Stimulated activated CD8-positive, alpha-beta memory T cell treated with anti-CD3 and anti-CD28 coated beads, Interleukin-15, amount 100 ng/mL, for 24 hours (primary cell): ENCODE measurements around the gene PRUNE2.
"Not testable (repeated sequence)": the region's sequence is repeated elsewhere in the genome, so short reads cannot be mapped to it uniquely, and the experiment has no call there.

Experiments used
- DNase-seq: peaks from one replicate; pipeline ENCODE4 v3.0.0-alpha.2; 2020; ENCODE audit warnings: low read depth

PRUNE2 gene

DNA sequence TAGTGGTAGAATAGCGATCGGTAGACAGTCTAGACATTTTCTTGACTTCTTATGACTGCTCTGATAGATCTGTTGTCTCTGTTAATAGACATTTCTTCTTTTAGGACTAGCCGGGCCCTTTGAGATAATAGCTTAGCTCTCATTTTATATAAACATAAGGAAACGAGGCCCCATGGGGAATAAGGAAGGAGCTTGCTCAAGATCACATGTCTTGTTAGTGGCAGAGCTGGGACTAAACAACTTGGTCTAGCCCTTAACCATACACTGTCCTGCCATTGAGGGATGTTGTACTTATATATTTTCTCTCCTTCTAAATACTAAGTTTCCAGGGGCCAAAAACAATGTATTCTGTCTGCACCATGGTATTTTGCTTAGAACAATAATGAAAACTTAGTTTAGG, 306.9 kb downstream of the PRUNE2 start:
- no peak for DNase-seq

DNA sequence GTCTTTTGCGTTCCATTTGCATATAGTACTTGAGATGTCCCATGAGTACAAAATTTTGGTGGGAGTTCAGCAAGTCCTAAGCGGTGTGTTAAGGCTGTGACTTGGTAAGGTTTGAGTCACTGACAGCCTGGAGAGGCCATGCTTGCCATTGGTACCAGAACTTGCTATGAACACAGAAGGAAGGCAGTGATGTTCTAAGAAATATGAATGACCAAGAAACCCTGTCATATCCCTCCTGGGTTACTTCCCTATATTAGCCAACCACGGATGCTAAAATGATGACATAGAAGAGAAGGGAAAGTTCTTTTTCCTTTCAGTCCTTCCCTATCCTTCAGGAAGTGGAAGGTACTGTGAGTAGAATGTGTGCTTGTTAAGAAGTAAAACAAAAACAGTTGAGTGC, 310.3 kb downstream of the PRUNE2 start:
- DNase-seq: no peak

DNA sequence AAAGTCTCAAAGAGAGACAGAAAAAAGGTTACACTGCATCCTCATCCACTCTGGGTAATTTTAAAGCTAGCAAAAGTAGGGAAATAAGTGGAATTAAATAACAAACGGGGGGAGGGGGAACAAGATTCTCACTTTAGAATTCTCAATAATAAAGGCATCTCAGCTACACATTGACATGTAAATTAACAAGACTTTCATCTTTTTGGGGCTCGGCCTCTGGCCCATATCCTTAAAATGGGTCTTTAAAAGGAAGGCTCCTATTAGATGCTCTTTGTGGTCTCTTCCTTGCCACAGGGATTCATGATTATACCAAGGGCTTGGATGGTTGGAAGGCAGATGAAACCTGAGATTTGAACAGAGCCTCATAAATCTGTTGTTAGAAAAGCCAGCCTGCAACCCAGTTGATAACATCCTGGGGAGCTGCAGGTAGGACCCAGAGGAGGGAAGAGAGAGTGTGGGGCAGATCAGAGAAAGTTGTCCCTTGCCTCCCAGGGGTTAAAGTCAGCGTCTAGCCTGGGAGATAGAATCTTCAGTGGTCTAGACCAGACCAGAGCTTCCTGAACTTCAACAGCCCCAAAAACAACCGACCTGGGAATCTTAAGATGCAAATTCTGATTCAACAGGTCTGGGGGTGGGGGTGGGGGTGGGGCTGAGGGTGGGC, 311.0 kb downstream of the PRUNE2 start:
- DNase-seq: no peak

DNA sequence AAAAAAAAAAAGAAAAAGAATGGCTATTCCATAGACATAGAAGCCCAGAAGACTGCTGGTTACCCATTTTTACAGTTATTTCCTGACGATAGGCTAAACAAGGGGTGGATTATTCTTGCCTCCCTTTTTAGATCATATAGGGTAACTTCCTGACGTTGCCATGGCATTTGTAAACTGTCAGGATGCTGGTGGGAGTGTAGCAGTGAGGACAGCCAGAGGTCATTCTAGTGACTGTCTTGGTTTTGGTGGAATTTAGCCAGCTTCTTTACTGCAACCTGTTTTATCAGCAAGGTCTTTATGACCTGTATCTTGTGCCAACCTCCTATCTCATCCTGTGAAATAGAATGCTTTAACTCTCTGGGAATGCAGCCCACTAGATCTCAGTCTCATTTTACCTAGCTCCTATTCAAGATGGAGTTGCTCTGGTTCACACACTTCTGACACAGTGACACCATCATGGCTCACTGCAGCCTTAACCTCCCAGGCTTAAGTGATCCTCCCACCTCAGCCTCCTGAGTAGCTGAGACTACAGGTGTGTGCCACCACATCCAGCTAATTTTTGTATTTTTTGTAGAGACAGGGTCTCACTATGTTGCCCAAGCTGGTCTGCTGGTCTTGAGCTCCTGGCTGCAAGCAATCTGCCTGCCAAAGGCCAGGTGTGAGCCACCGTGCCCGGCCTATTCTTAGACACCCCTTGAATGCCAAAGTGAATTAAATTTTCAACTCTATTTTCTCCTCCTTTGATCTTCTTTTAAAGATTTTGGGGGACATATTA, 311.8 kb downstream of the PRUNE2 start:
- not testable (repeated sequence) for DNase-seq

DNA sequence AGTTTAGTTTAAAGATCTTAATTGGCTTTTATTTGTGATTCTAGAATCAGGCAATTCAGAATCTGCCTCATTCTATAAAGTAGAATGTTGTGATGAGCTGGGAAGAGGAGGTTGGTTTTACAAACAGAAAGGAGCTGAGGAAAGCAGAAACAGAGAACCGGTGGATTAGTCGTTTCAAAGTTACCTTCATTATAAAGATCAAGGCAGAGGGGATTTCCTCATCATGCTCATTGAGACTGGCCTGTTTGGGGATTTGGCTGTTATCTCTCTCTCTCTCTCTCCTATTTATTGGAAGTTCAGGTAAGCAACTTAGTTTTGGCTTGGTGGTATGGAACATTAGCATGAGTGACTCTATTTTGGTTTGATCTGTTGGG, 313.0 kb downstream of the PRUNE2 start:
- DNase-seq: no peak

DNA sequence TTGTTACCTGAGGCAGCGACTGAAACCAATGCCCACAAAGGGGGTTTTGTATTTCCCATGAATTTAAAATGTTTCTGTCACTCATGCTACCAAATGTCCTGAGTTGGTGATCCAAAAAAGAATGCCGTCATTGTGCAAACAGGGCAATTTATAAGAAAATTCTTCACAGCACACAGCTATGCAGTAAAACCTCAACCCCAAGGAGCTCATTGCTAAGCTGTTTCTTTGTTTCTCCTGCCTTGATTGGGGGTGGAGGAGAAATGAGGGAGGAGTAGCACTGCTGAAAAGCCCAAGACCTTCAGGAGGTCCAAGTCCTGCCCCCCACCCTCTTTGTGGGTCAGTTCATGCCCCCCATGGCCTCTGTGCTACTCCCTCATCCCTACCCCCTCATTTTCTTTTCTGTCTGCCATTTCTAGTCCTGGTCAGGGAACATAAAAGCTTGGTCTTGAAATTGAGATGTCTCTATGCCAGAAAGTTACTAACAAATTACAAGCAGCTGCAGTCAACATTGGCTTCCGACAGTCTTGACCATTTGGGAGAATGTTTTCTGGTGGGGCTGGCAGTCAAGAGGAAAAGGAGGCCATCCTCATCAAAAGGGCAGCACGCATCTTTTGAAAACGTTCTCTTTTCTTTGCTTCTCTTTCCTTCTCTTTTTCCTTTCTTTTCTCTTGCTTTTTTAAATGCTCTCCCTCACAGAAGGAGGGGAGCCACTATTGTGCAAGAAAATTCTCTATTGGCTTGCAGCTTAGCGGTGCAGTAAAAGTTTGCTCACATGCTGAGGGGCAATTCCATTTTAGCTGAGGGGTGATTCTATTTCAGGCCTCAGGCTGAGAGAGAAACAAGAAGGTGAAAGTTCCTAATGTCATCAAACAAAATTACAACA, 313.6 kb downstream of the PRUNE2 start:
- DNase-seq: no peak

DNA sequence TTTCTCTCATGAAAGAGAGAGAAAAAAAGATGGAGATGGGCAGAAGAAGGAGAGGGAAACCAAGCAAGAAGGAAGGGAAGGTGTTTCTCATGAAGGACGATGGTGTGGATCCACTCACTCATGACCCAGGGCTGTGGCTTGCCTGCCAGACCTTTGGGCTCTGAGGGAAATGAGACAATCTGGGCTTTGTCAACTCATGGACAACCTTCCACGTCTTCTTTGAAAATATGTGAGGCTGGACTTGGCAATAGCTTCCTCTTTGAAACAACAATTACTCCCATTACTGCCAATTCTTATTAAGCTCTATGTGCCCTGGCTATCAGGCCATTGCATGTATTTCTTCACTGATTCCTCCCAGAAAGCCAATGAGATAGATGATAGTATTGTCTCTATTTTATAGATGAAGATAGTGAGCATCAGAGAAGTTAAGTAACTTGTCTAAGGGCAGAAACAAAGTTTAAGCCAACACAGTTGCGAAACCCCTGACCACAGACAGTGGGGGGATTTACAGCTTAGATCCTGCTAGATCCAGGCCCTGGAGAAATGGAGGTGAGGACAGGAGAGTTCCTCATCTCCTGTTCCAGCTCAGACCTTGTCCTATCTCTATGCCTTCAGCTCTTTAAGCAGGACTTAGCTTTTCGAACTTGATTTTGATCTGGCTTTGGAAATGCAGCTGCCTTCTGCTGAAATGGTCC, 314.5 kb downstream of the PRUNE2 start:
- DNase-seq: no peak

DNA sequence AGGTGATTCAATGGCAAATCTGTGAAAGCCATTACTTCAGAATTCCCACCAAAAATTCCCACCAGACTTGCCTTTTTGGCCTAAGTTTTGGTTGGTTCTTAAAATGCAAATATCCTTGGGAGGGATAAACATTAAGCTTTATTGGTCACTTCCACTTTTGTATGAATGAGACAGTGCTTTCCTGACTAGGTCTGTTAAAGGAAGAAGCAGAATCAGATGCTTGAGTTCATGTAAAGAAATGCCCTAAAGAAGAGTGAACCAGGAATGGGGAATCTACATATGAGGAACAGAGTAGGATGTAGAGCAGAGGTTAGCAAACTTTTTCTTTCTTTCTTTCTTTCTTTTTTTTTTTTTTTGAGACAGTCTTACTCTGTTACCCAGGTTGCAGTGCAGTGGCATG, 317.6 kb downstream of the PRUNE2 start:
- no peak for DNase-seq

DNA sequence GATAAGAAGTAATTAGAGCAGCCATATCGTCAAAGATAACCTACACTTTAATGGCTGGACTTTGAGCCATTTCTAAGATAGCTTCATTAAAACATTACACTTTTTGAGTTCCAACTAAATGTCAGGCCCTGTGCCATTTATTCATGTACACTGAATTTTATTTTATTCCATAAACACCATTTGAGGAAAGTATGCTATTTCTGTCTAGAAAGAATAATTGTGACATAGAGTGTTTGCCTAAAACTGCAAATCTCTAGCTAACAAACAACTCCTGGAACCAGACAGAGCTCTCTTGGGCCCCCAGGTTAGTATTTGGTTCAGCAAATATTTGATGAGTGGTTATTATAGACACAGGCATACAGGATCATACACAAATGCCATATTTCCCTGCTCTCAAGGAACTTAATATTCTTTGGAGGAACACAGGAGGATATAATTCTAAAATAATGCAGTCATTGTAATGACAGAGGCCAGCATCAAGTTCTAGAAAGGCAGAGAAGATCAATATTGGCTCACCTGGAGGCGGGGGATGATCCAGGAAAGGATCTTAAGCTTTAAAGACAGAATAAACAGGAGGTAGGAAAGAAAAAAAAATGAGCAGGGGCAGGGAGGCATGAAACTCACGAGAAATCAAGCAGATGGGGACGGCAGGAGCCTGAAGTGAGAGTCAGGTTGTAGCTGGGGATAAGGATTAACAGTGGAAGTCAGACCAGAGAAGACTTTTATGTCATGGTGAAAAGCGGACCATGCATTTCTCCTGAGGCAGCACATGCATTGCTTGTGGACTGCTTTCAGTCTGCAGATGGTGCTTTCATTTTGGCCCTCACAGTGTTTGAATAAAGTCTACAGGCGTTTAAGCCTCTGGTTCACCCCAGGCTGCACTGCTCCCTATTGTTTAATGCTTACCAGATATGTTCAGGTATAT, 319.3 kb downstream of the PRUNE2 start:
- no peak for DNase-seq

DNA sequence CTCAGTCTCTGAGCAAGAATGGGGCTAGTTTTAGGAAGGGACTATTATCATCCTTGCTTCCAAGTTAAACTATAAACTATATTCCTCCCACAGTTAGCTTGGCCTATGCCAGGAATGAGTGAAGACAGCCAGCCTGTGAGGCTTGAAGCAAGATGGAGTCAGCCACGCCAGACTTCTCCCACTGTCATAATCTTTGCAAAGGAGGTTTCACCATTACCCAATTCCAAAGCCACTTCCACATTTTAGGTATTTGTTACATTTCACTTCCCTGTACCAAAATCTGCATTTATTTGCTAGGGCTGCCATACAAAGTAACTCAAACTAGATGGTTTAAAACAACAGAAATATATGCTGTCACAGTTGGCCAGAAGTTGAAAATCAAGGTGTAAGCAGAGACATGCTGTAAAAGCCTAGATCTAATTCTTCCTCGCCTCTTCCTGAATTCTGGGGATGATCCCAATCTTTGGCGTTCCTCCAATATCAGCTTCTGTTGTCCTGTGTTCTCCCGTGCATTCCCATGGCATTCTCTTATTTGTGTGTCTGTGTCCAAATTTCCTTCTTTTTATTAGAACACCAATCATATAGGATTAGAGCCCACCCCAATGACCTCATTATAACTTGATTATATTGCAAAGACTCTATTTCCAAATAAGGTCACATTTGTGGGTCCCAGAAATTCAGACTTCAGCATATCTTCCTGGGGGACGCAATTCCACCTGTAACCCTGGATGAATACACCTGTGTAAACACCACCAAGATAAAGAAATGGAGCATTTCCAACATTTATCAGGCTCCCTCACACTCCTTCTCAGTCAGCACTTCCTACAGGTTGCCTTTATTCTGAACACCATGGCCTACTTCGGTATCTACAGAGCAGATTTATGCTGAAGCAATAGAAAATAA, 320.2 kb downstream of the PRUNE2 start:
- DNase-seq: no peak

DNA sequence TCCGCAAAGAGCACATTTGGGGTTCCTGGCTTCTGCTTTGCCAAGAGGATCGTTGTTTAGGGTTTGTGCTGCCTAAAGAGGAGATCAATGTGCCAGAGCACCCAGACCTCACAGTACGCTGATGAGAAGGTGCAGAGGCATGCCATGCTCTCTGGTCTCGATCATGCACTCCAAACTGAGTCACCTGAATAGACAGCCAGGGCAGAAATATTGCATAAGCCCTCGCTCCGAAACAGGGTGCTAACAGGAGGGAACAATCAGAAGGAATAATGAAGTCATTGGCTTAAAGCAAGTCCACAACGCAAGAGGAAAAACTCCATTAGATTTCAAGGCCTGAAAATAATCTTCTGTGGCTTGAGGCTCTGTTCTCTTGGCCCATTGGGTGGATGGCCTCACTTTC, 322.7 kb downstream of the PRUNE2 start:
- DNase-seq: no peak

DNA sequence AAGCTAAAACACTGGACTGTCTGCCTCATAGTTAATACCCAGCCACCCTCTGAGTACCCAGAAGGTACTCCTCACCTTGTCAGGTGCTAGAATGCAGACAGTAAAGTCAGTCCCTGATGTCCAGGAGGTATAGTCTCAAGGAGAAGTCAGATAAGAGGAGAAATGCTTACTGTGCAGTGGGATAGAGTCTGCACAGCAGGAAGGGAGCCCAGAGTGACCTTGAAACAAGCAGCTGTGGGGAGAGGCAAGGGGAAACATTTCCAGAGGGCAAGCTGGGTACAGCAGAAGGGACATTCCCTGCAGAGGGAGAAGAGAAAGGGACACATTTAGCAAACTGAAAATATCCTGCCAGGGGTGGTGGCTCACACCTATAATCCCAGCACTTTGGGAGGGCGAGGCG, 324.2 kb downstream of the PRUNE2 start:
- DNase-seq: no peak

DNA sequence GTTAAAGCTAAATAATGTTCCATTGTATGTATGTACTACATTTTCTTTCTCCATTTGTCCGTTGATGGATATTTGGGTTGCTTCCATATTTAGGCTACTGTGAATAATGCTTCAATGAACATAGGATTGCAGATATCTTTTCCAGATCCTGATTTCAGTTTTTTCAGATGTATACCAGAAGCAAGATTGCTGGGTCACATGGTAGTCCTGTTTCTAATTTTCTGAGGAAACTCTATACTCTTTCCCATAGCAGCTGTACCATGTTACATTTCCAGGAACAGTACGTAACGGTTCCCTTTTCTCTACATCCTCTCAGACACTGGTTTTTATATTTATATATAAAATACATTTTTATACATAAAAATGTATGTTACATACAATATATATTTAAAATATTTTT, 325.1 kb downstream of the PRUNE2 start:
- DNase-seq: no peak

DNA sequence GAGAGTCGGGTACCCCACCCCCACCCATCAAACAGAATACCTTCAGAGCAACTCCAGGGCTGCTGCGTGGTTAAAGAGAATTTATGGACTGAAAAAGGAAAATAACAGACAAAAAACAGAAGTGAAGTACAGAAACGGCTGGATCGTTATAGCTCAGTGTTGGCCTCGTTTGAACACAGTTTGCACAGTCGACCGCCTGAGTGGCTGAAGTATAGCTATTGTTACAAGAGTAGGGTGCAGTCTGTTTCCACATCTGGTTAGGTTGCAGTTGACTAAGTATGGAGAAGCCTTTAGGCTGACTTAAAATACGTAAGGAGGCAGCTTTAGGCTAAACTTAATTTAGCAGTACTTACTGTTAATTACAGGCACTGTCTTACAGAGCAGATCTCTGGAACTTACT, 325.7 kb downstream of the PRUNE2 start:
- no peak for DNase-seq

DNA sequence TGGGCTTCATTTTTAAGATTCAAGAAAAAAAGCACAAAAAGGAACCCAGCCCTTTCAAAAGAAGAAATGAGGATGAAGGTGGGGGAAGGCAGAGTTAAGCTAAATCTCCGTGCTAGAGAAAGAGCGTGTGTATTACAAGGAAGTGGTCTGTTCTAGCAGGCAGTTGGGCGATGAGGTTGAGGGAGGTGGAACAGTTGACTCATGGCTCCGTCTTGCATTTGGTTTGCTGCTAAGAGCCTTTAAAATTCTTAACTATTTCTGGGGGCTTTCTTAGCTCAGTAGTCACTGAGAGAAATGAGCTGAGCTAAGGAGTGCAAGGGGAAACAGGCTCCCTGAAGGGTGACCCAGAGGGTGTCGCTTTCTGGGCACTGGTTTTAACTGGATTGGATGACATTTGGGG, 329.6 kb downstream of the PRUNE2 start:
- peak; percentile 26 for DNase-seq

DNA sequence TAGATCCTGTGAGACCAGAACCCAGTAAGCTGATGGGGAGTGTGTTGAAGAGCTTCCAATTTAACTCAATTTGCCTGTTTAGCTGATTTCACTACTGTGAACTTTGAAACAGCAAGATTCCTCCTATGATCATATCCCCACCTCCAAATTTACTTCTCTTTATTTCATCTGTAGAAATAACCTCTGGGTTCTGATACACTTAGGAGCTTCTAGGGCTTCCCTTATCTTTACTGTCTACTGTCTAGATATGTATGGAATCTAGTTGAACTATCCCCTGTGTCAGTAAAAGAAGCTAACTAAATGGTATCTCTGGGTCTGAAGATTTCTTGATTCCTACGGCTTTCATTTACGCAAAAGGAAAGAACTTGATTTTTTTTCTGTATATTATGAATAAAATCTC, 330.2 kb downstream of the PRUNE2 start:
- no peak for DNase-seq

DNA sequence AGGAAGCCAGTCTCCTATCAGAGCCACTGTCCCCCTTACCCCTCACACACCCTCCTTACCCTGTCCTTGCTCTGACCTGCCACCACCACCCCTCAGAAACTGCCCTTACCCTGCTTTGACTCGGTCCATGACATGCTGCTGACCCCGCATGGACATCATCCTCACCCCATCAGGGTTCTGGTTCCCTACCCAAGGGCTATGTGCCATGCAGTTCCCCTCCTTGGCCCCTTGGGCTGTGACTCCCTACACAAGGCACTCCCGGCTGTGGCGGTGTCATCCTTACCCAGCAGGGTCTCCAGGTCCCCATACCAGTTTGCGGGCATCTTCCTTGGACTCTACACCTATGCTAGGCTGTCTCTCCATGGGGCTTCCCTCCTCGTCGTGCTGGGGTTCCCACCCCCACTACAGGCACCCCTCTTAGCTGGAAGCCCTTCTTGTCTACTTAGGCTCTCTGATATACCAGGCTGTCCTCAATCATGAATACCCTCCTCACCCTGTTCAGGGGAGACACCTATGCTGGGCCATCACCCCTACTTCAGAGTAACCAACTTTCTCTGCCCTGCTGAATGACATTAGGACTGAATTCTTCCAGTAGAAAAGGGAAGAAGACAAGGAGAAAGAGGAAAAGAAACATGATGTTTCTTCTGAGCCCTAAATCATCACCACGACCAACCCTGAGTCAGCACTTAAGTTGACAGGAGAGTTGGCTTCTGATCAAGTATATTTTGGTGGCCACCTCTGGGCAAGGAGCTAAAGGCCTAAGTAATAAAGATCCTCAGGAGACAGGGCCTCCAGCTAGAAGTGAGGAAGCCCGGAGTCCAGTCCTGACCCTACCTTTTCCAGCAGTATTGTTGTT, 331.8 kb downstream of the PRUNE2 start:
- no peak for DNase-seq

DNA sequence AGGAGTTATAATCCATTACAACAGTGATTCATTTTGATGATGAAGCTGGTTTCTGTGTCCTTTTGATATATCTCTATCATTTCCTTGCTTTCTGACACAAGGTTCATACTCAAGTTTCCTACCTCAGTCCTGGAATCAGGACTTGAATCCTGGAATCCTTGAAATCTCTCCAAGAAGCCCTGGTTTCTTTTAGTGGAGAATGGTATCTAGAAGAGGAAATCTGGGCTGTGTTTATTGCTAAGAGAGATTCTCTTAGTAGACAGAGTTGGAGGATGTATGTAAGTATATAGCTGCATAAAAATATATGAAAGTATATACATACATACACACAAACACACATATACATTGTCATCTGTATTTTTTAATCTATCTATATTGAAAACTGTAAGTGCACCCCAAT, 332.5 kb downstream of the PRUNE2 start:
- no peak for DNase-seq

DNA sequence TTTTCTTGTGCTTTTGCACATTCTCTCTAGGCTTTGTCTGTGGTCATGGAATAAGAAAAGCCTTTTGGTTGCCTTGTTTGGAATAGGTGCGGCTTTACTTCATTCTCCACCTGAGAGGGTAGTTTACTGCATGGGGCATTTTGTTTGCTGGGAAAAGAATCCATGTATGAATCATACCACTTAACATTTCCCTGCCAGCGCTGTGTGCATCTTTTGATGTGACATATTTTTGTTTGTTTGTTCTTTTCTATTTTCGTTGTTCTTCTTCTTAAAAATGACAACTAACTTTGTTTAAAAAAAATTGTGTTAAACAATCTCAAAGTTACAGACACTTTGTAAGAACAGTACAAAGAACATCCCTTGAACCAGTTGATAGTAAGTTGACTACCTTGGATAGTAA, 333.8 kb downstream of the PRUNE2 start:
- no peak for DNase-seq
